Cardiac septum (tissue), 1 donor: Measurements from ENCODE around the gene DUX4. TPM values are rescaled to one million over a fixed set of nuclear protein-coding genes. Genes with fewer than 3 reads are reported as not detected.
"Not testable (repeated sequence)": the region's sequence is repeated elsewhere in the genome, so short reads cannot be mapped to it uniquely, and the experiment has no call there.

ENCODE experiments used
- DNase-seq: peaks from one replicate; pipeline ENCODE4 v3.0.0-alpha.2; 2020; ENCODE audit warnings: low spot score
- intact Hi-C: fragments of 100-400 bp; cut with DNase I; formaldehyde crosslinking; loops from one replicate; pipeline ENCODE4 v1.14.0; 2022
- long read RNA-seq: library from polyadenylated mRNA; unstranded; transcript quantifications from one replicate; pipeline ENCODE4 v2.0.0, GENCODE V29; 2021
- total RNA-seq: library from RNA; stranded (reverse); fragmentation: NEBNext Ultra II Directional; extraction: Animal tissue kit (Norgen Biotek cat#: 25700); gene quantifications from one replicate; pipeline ENCODE4 v1.2.1, GENCODE V29; 2021
- donor health status: DM: no; HTN: no; CAD: no.

The DUX4 gene
- not detected for total RNA-seq
- long read RNA-seq: 0 reads

- DNase-seq, intact Hi-C loops: not testable (repeated sequence)
Measured at GRCh38 chr4:190173428-190173827, at the start of gene DUX4. Gene DUX4, plus strand, starts transcription at chr4:190173774. Its CDS starts 0 bp downstream, at chr4:190173774.

DNA sequence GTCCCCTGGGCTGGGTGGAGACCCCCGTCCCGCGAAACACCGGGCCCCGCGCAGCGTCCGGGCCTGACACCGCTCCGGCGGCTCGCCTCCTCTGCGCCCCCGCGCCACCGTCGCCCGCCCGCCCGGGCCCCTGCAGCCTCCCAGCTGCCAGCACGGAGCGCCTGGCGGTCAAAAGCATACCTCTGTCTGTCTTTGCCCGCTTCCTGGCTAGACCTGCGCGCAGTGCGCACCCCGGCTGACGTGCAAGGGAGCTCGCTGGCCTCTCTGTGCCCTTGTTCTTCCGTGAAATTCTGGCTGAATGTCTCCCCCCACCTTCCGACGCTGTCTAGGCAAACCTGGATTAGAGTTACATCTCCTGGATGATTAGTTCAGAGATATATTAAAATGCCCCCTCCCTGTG lies 1.9 kb downstream of the DUX4 start:
- intact Hi-C loops, DNase-seq: not testable (repeated sequence)

DNA sequence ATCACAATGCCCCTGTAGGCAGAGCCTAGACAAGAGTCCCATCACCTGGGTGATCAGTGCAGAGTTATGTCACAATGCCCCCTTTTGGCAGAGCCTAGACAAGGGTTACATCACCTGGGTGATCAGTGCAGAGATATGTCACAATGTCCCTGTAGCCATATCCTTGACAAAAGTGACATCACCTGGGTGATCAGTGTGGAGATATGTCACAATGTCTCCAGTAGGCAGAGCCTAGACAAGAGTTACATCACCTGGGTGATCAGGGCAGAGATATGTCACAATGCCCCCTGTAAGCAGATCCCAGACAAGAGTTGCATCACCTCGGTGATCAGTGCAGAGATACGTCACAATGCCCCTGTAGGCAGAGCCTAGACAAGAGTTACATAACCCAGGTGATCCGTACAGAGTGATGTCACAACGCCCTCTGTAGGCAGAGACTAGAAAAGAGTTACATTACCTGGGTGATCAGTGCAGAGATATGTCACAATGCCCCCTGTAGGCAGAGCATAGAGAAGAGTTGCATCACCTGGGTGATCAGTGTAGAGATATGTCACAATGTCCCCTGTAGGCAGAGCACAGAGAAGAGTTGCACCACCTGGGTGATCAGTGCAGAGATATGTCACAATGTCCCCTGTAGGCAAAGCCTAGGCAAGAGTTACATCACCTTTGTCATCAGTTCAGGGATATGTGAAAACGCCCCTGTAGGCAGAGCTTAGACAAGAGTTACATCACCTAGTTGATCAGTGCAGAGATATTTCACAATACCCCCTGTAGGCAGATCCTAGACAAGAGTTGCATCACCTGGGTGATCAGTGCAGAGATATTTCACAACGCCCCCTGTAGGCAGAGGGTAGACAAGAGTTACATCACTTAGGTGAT lies 4.4 kb downstream of the DUX4 start:
- intact Hi-C loops, DNase-seq: not testable (repeated sequence)

DNA sequence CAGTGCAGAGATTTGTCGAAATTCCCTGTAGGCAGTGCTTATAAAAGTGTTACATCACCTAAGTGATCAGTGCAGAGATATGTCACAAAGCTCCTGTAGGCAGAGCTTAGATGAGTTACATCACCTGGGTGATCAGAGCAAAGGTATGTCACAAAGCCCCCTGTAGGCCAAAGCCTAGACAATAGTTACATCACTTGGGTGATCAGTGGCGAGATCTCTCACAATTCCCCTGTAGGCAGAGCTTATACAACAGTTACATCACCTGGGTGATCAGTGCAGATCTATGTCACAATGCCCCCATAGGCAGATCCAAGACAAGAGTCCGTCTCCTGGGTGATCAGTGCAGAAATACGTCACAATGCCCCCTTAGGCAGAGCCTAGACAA lies 5.0 kb downstream of the DUX4 start:
- intact Hi-C loops, DNase-seq: not testable (repeated sequence)

DNA sequence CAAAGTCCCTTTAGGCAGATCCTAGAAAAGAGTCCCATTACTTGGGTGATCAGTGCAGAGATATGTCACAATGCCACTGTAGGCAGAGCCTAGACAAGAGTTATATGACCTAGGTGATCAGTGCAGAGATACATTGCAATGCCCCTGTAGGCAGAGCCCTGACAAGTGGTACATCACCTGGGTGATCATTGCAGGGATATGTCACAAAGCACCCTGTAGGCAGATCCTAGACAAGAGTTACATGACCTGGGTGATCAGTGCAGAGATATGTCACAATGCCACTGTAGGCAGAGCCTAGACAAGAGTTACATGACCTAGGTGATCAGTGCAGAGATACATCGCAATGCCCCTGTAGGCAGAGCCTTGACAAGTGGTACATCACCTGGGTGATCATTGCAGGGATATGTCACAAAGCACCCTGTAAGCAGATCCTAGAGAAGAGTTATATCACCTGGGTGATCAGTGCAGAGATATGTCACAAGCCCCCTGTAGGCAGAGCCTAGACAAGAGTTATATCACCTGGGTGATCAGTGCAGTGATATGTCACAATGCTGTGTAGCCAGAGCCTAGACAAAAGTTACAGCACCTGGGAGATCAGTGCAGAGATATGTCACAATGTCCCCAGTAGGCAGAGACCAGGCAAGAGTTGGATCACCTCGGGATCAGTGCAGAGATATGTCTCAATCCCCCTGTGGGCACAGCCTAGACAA lies 5.6 kb downstream of the DUX4 start:
- intact Hi-C loops, DNase-seq: not testable (repeated sequence)

DNA sequence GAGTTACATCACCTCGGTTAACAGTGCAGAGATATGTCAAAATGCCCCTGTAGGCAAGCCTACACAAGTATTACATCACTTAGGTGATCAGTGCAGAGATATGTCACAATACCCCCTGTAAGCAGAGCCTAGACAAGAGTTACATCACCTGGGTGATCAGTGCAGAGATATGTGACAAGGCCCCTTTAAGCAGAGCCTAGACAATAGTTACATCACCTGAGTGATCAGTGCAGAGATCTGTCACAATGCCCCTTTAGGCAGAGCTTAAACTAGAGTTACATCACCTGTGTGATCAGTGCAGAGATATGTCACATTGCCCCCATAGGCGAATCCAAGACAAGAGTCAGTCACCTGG lies 6.1 kb downstream of the DUX4 start:
- intact Hi-C loops, DNase-seq: not testable (repeated sequence)

DNA sequence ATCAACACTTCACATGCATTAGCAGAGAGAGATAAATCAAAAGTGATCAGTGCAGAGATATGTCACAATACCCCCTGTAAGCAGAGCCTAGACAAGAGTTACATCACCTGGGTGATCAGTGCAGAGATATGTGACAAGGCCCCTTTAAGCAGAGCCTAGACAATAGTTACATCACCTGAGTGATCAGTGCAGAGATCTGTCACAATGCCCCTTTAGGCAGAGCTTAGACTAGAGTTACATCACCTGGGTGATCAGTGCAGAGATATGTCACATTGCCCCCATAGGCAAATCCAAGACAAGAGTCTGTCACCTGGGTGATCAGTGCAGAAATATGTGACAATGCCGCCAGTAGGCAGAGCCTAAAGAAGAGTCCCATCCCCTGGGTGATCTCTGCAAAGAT lies 7.4 kb downstream of the DUX4 start:
- intact Hi-C loops, DNase-seq: not testable (repeated sequence)

- intact Hi-C loops: not testable (repeated sequence)
- DNase-seq: peak; percentile 77
Measured at GRCh38 chr4:190181481-190182100, 8.0 kb downstream of the DUX4 start.

DNA sequence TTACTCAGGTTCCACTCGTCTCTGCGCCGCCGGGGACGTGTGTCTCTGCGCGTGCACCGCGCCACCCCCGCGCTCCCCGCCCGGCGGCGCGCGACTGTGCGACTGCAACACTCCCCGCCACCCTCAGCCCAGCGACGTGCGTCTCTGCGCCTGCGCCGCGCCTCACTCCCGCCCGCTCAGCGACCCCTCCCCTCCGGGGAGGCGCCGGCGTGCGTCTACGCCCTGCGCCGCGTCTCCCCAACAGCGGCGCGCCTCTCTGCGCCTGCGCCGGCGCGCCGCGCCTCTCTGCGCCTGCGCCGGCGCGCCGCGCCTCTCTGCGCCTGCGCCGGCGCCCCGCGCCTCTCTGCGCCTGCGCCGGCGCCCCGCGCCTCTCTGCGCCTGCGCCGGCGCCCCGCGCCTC lies 29.9 kb downstream of the DUX4 start:
- DNase-seq, intact Hi-C loops: not testable (repeated sequence)

Other genes starting within 250 kb of the DUX4 start
- 33.0 TPM for gene FRG1, start 232.9 kb upstream of the DUX4 start, total RNA-seq
- gene FRG2, start 146.5 kb upstream of the DUX4 start, total RNA-seq: not detected
- gene DBET, start 109.3 kb upstream of the DUX4 start, total RNA-seq: 0.05 TPM